ENCODE data around the gene TMX3. TPM values are rescaled to one million over a fixed set of nuclear protein-coding genes. Genes with fewer than 3 reads are reported as not detected.

Gene TMX3
- total RNA-seq, 1 donor from 2014 or later = 48.7 TPM

DNA sequence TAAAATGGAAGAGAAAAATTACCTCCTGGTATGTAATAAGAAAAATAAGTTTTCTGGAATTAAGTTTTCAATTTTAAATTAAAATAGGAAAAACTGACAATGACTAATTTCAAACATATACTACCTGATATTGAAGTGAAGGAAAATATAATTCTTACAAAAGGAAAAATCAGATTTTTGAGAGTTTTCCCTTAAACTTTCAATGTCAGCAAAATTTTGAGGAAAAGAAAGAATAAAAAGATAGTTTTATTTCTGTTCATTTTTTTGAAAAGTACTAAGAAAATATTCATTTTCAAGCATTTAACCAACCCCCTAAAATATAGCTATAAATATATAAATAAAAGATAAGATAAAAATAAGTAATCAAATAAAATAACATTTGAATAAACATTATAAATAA lies 87.1 kb downstream of the TMX3 start:
- Histone ChIP-seq H3K4me1 (no peaks in the 10 kb centered on the region), H3K27me3 (ENCODE audit: low read depth) (peaks cover 4% of the 10 kb centered on the region), H3K4me3 (no peak overlapping the region), H3K36me3 (no peaks in the 10 kb centered on the region), H3K27ac (no peak overlapping the region), H3K9me3 (no peaks in the 10 kb centered on the region)
- DNase-seq (no peak), ATAC-seq (no peak)
- TF ChIP-seq, protein P1, sequence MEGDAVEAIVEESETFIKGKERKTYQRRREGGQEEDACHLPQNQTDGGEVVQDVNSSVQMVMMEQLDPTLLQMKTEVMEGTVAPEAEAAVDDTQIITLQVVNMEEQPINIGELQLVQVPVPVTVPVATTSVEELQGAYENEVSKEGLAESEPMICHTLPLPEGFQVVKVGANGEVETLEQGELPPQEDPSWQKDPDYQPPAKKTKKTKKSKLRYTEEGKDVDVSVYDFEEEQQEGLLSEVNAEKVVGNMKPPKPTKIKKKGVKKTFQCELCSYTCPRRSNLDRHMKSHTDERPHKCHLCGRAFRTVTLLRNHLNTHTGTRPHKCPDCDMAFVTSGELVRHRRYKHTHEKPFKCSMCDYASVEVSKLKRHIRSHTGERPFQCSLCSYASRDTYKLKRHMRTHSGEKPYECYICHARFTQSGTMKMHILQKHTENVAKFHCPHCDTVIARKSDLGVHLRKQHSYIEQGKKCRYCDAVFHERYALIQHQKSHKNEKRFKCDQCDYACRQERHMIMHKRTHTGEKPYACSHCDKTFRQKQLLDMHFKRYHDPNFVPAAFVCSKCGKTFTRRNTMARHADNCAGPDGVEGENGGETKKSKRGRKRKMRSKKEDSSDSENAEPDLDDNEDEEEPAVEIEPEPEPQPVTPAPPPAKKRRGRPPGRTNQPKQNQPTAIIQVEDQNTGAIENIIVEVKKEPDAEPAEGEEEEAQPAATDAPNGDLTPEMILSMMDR (IDR thresholded peaks at IDR 0.05) = no peak
- intact Hi-C loops (cut with DNase I) = no loop called here

Other genes with a start within 250 kb of the TMX3 start
- gene CCDC102B, start 83.0 kb upstream of the TMX3 start, total RNA-seq = 29.4 TPM